Right forelimb (tissue), 1 donor: ENCODE data around the gene MYCN.

Experiments
- DNase-seq: peaks from one replicate; pipeline ENCODE4 v3.0.0-alpha.2; 2018

Gene MYCN

DNA sequence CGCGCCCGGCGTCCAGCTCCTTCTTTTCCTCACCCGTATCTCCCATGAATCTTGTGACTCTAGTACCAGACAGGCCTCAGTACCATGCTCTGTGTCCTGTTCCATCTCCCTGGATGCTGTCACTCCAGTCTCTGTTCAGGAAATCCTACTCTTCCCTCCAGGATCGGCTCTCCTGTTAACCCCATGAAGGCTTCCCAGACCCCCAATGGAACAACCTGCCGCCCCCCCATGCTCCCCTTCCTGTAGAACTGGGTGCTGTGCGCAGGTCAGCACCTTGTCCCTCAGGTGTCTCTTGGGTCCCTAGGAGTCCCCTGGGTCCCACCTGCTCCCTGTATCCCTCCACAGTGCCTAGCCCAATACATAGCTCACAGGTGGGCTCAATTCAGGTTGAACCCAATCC is 41.3 kb downstream of the MYCN start:
- DNase-seq = no peak

DNA sequence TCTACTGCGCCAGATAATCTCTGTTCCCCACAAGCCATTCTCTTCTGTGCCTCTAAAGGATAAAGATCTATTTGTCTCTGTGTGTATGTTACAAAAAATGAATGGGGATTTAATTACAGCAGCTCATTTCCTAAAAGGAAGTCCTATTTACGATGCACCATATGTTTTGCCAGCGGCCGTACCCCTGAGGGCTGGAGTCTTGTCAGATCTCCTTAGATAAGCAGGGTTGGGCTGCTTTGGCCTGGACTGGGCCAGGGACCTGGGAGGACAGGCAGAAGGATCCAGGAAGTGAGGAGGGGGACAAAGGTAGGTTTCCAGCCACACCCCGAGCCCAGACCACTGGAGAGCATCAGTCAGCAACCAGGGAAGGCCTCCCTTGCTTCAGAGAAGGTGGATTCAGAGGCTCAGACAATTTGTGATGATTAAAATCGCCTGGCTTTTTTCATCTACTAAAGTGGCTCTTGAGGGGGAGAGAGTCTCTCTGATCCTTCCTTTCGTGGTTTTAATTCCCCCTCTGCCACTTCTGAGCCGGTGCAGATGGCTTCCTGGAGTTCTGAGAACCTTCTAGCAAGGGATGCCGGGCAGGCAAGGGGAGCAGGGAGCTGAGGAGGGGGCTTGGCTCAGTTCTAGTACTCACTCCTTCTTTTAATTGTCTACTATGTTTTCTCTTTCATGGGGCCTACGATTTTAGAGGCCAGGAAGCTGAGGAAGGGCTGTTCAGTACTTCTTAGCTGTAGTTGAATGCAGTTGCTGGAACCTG is 42.1 kb downstream of the MYCN start:
- DNase-seq = no peak

DNA sequence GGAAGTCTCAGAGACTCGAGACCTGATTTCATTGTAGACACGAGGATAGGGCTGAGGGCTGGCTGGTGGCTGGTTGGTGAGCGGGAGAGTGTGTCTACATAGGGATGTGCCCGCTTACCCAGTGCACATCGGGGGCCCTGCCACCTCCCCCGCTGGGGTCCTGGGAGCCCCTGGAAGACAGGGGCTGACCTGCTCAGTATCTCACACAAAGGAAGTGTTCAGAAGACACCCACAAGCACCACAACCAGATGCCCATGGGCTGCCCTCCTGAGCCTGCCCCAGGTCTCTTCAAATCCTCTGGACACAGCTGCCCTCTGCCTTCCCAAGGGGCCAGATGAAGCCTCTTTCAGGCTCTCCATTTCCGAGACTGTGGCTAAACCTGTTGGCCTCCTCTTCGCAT is 43.1 kb downstream of the MYCN start:
- no peak for DNase-seq

DNA sequence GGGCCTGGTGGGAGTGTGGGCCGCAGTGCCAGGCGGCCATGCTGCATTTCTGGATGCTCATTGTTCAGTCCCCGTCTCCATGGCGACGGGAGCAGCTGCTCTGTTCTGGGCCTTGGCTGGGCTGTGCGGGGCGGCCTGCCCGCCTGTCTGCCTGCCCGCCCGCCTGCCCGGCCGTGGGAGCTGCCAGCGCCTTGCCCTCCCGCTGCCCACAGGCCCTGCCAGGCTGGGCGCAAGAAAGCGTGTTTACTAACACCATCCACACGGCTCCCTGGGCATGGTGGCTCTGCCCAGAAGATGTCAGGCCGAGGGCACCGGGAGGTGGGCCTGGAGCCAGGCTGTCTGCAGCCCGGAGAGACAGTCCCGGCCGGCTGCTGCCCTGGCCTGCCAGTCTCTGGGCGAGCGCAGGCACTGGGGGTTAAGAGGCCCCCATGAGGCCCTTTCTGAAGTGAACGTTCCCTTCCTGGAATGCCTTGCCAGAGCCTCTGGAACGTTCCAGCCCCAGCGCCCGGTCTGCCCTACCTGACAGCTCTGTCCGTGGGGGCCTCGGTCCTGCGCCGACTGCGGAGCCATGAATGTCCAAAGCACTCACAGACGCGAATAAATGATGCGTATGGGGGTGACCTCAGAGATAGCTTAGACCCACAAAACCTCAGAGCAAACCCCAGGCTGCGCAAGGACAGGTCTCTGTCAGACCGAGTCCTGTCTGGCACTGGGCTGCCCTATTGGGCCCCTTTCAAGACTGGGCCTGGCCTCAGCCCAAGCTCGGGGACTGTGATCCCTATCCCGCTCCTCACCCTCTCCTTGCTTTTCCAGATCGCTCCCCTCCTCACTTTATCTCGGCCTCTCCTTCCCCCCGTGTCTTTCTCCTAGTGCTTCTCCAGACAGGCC is 44.3 kb downstream of the MYCN start:
- DNase-seq = peak; percentile 67

DNA sequence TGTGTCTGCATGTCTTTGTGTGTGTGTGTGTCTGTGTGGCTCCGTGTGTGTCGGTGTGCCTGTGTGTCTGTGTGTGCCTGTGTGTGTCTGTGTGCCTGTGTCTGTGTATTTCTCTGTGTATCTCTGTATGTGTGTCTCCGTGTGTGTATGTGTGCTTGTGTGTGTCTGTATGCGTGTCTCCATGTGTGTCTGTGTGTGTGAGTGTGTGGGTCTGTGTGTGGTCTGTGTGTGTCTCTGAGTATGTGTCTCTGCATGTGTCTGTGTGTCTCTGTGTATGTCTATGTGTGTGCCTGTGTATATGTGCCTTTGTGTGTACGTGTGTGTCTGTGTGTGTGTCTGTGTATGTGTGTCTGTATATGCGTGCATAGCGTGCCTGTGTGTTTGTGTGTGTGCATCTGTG is 45.2 kb downstream of the MYCN start:
- DNase-seq = no peak

DNA sequence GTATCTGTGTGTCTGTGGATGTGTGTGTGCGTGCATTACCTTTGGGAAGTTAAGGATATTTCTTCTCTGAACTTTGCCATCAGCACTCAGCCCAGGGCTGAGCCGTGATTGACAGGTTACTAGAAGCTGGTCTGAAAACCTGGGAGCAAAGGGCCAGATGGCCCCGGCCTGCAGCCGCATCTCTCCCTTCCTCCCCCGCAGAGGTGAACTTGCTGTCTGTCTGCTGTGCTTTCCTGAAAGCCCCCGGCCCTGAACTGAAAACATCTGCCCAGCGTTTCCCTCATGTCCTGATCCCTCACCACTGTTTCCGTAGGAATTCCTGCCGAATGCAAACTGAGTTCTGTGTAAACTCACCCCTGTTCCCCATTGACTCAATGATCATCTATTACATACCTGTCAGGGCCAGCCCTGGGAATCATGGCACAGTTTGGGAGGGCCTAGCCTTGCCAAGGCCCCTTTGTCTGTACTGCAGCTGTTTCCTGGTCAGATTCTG is 45.8 kb downstream of the MYCN start:
- no peak for DNase-seq

DNA sequence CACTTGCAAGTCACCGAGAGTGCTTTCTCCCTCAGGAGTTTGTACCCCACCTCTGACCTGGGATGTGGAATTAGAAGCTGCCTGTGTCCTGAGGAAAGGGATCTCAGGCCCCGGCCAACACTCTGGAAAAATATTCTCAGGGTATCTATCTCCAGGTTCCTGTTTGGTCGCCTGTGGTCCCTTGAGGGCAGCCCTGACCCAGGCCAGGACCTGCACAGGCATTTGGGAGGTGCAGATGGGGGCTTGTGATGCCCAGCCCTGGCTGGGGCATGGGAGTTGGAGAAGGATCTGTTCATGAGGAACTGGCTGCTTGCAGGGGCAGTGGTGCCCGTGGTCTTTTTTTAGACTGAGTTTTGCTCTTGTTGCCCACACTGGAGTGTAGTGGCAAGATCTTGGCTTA is 46.3 kb downstream of the MYCN start:
- no peak for DNase-seq

DNA sequence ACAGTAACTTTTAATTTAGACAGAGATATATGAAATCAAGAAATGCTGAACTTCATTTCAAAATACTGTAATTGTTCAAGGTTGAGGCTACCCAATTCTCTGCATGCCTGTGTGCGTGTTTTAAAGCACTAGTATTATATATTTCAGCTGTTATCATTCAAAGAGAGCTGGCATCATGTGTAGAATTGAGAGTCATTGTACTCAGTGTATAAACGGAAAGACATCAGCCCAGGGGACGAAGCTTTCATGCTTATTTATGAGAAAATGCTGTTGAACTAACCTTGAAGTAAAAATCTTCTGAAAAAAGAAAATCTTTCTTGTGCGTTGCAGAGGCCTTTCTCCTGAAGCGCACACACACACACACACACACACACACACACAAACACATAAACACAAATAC is 48.4 kb downstream of the MYCN start:
- DNase-seq = no peak

DNA sequence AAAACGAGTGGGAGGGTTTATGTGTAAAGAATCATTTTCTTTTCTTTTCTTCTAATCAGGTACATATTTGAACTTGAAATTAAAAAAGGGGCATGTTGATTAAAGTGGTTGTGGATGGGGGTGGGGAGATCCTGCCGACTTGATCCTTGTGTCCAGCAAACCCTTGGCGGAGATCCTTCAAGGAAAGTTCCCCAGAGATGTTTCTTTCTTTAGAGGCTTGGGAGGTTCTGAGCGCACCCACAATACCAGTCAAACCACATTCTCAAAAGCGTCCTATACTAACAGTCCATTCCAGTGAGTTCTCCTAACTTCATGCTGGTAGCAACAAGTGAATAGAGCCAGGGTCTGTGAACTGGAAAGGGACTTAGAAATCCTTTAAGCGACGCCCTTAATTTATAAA is 49.2 kb downstream of the MYCN start:
- no peak for DNase-seq

DNA sequence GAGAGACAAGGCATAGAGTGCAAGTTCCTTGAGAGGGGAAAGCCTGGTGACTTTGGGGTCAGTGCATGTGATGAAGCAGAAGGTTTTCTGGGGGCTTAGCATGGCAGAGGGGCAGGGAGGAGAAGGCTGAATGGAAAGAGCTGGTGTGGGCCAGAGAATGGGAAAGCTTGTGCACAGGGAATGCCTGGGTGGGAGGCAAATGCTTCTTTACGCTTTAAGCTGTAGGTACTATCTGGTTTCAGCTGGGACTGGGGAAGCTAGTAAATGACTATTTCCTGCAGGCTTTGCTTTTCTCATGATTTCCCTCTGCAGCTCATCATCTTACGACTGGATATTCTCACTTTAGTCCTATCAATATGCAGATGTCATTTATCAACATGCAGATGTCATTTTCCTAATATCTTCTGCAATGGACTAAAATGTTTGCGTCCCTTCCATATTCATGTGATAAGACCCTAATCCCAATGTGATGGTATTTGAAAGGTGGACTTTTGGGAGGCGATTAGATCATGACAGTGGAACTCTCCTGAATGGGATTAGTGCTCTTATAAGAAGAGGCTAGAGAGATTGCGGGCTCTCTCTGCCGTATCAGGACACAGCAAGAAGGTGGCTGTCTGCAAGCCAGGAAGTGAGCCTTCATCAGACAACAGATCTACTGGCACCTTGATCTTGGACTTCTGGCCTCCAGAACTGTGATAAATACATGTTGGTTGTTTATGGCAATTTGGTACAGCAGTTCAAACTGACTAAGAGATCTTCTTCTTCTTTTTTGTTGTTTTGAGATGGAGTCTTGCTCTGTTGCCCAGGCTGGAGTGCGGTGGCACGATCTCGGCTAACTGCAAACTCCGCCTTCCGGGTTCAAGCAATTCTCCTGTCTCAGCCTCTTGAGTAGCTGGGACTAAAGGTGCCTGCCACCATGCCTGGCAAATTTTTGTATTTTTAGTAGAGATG is 50.1 kb downstream of the MYCN start:
- no peak for DNase-seq

DNA sequence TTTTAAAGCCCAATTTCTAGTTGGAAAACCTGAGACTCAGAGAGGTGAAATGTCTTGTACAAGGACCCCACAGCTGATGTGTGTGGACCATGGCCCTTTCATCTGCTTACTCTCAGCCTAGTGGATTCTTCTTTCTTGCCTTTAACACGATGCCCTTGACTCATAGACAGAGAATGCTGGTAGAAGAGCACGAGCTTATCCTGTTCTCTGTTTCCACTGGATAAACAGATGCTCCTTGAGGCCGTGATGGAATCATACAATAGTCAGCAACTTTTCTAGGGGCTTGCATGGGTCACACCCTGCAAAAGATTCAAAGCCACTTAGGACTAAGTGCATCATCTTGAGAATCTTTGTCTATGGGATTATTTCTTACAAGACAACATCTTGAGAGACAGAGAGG is 50.9 kb downstream of the MYCN start:
- DNase-seq = no peak

DNA sequence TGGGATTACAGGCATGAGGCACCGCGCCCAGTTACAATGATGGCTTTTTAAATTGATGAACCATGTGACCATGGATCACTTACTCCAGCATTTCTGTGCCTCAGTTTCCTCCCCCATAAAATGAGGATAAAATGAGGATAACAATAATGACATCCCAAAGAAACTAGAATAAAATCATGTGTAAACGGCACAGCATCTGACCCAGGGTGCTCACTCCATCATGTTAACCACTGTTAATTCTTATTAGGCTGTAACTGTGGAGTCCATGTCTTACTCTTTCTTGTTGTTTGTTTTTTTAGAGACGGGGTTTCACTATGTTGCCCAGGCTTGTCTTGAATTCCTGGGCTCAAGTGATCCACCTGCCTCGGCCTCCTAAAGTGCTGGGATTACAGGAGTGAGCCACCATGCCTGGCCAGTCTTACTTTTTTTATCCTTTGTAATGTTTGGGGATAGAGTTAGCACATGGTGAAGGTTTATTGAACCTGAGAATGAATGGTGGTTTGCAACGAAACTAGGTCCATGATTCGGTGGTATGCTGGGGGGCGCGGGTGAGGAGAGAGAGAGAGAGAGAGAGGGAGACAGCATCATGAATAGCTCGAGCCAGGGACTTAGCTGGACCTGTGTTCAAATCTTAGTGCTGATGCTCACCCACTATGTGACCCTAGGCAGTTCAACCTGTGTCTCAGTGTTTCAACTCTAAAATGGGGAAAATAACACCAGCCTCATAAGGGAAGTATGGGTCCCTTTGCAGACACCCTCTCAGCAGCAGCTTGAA is 52.3 kb downstream of the MYCN start:
- no peak for DNase-seq

DNA sequence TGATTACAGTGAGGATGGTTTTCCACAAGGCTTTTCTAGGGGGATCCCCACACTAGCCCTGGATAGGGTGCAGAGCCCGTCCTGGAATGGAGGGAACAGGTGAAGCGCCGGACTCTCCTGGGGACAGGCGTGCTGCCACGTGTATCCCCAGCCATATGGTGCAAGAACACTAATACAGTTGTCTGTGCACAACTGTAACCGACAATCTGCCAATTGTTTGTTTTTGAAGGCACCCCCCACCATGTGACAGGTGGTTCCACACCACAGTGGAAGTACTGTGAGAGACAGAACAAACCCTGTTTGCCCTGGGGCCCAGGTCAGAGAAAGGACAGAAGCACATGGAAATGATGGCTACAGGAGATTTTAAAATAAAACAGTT is 52.9 kb downstream of the MYCN start:
- DNase-seq = no peak

DNA sequence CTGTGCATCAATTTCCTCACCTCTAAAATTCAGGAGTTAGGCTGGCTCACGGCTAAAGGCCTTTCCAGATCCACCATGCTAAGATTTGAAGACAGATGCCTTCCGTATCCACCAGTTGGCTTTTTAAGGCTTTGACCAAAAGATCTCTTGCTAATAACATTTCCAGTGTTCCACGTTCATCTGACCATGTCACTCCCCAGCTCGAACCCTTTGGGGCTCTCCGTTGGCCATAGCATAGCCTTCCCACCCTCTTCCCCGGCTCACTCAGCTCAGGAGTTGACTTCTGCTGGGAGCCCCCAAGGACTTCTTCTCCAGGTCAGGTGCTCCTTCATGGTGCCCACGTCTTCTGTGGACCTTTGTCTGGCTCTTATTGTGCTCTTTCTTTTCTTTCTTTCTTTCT is 53.3 kb downstream of the MYCN start:
- no peak for DNase-seq

DNA sequence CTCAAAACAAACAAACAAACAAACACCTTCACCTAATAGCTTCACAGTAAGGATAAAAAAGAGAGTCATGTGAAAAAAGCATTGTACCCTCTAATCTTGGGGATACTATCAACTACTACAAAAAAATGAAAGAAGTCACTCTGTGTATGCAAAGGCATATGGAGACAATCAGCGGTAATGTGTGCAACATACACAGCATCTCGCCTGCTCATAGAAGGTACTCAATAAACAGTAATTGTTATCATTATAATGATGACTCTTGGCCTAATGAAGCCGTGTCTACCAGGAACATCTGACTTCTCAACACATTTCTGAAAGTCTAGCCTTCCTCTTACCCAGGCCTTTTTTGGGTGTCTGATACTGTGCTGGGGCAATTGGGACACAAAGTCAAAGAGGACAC is 55.3 kb downstream of the MYCN start:
- DNase-seq = no peak
